ENCODE data around the gene MRTFA. TPM values are rescaled to one million over a fixed set of nuclear protein-coding genes. Genes with fewer than 3 reads are reported as not detected.

MRTFA gene
- total RNA-seq, 4 donors from 2014 or later, result 81.4 to 210 (median 122) TPM

DNA sequence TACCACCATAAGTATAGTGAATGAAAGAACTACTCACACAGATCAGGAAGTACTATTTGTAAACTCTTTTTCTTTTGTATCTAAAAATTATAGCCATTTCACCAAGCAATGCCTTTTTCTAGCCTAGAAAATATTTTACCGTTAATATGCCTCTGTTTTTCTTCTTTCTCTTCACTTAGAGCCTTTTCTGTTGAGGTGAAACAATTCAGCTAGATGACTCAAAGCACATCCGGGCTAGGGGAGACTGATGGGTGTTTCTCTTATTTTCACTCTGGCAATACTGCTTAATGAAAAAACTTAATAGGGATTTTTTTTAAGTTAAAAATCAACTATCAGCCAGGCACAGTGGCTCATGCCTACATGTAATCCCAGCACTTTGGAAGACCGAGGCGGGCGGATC lies 172.8 kb downstream of the MRTFA start:
- no peak for DNase-seq
- Histone ChIP-seq H3K4me1 (peaks cover 0 to 13% of the 10 kb centered on the region in 2 donors), H3K27me3 (no peaks in the 10 kb centered on the region), H3K9me3 (no peaks in the 10 kb centered on the region), H3K36me3 (no peaks in the 10 kb centered on the region), H3K27ac (no peak overlapping the region), H3K4me3 (replicated peaks in 1 of 3) (no peak overlapping the region)
- intact Hi-C loops (cut with DNase I), result no loop called here
- TF ChIP-seq, protein P1, sequence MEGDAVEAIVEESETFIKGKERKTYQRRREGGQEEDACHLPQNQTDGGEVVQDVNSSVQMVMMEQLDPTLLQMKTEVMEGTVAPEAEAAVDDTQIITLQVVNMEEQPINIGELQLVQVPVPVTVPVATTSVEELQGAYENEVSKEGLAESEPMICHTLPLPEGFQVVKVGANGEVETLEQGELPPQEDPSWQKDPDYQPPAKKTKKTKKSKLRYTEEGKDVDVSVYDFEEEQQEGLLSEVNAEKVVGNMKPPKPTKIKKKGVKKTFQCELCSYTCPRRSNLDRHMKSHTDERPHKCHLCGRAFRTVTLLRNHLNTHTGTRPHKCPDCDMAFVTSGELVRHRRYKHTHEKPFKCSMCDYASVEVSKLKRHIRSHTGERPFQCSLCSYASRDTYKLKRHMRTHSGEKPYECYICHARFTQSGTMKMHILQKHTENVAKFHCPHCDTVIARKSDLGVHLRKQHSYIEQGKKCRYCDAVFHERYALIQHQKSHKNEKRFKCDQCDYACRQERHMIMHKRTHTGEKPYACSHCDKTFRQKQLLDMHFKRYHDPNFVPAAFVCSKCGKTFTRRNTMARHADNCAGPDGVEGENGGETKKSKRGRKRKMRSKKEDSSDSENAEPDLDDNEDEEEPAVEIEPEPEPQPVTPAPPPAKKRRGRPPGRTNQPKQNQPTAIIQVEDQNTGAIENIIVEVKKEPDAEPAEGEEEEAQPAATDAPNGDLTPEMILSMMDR (IDR thresholded peaks at IDR 0.05), result no peak
- TF ChIP-seq POLR2A (IDR thresholded peaks at IDR 0.05), result no peak
- WGBS, 2 donors, result 87 to 89% methylated on average over 5 of the region's 5 CpGs

DNA sequence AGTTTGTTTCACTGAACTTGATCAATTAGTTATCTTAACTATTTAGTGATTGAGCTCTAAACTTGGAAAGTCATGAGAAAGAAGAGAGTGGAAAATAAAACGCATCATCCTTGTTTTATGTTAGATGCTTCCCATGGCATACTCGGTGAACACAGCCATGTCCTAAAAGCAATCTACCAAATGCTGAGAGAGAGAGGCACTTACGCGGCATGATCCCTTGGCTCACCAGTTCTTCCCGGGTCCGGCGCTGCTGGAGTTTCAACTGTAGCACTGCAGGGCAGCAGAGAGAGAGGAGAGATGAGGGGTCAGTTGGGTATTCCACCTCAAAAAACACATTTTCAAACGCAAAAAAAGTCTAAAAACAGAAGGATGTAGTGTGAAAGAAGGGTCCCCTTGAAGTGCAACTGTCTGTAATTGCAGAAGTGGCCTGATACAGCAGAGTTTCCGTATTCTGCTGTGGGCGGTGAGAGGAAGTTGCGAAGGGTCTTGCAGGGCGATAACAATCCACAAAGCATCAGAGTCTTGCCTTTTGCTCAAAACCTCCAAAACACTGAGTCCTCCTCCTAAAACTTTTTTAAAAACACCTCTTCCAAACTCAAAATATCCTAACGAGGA lies 173.4 kb downstream of the MRTFA start:
- no peak overlapping the region for H3K4me3 ChIP-seq (replicated peaks in 1 of 3)
- H3K4me1 ChIP-seq, result peaks cover 0 to 8% of the 10 kb centered on the region in 2 donors
- no peaks in the 10 kb centered on the region for H3K9me3 ChIP-seq
- no peaks in the 10 kb centered on the region for H3K36me3 ChIP-seq
- no peak for DNase-seq
- TF ChIP-seq POLR2A (IDR thresholded peaks at IDR 0.05), result no peak
- TF ChIP-seq, protein P1 (IDR thresholded peaks at IDR 0.05), result no peak
- 83 to 89% methylated on average over 13 of the region's 13 CpGs for whole genome bisulfite sequencing, 2 donors
- intact Hi-C loops (cut with DNase I), result no loop called here
- no peaks in the 10 kb centered on the region for H3K27me3 ChIP-seq
- no peak overlapping the region for H3K27ac ChIP-seq

DNA sequence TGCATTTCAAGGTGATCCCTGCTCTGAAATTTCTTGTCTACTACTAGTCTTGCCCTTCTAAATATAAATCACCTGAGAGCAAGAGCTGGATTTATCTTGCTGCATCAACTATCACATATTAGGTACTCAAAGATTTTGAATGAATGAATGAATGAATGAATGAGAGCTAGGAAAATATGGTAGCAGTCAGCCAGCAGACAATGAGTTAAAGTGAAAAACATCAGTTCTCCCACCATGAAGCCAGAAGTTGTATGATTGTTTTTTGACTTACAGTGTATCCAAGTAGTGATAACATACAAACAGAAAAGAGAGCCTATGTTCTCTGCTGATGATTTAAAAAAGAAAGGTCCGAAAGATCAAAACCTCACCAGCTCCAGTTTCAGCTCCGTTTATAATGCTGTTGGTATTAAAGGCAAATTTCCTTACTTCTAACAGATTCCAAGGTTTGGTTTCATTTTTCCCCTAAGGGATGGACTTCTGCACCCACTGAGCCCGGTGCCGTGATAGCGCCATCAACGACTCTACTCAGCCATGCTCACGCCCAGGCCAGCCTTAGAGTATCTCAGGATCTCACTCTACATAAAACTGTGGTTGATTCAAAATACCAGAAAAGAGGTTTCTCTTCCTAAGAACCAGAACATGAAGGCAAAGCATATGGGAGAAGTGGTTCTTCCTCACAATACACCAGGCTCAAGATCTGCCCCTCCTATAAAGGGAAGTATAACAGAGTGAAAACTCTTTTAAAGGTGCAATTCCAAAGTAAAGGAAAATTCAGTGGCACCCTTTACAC lies 174.1 kb downstream of the MRTFA start:
- H3K4me3 ChIP-seq (replicated peaks in 1 of 3), result no peak overlapping the region
- no peaks in the 10 kb centered on the region for H3K9me3 ChIP-seq
- H3K36me3 ChIP-seq, result no peaks in the 10 kb centered on the region
- peaks cover 0 to 7% of the 10 kb centered on the region in 2 donors for H3K4me1 ChIP-seq
- TF ChIP-seq, protein P1 (IDR thresholded peaks at IDR 0.05), result no peak
- no peak for TF ChIP-seq POLR2A (IDR thresholded peaks at IDR 0.05)
- no peak overlapping the region for H3K27ac ChIP-seq
- DNase-seq, result peak in 1 of 2 donors; percentile 38
- H3K27me3 ChIP-seq, result no peaks in the 10 kb centered on the region
- WGBS, 2 donors, result 68 to 69% methylated on average over 7 of the region's 7 CpGs
- intact Hi-C loops (cut with DNase I), result no loop called here

DNA sequence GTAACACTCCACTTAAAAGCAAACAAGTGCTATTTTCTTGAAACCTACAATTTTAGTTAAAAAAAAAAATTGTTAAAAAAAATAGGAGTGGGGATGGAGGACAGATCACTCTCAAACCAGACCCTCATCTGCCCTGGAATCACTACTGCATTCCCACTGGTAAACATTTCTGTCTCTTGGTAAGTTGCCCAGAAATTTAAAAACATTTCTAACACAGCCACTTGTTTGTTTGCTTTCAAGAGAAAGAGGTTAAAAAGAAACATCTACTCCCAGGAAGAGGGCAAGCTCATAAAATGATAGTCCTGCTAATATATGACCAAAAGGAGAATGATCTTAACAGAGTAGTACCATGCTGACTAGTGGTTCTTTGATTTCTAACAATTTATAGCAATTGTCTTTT lies 182.8 kb downstream of the MRTFA start:
- Histone ChIP-seq H3K36me3 (no peaks in the 10 kb centered on the region), H3K4me3 (replicated peaks in 1 of 3) (no peak overlapping the region), H3K9me3 (no peaks in the 10 kb centered on the region), H3K27ac (peak overlapping the region; percentile 43 to 77 (median 70)), H3K27me3 (no peaks in the 10 kb centered on the region), H3K4me1 (peaks cover 44 to 50% of the 10 kb centered on the region in 2 donors)
- intact Hi-C loops (cut with DNase I), result no loop called here
- no peak for TF ChIP-seq POLR2A (IDR thresholded peaks at IDR 0.05)
- TF ChIP-seq, protein P1 (IDR thresholded peaks at IDR 0.05), result no peak
- DNase-seq, result no peak

All from thyroid gland (tissue), 4 donors.